KMS-11 (cell line): ENCODE data around the gene SLC12A7.

Experiments
- H2AFZ ChIP-seq: fragments of 200-600 bp; sonication (generic); 2 replicates; pipeline ENCODE4 v1.6.1; 2016; ENCODE audit warnings: antibody characterized with exemption, mixed run types, low read depth
- H3K27ac ChIP-seq: fragments of 200-600 bp; sonication (generic); 2 replicates; pipeline ENCODE4 v1.6.1; 2016; ENCODE audit warnings: mild to moderate bottlenecking, mixed run types
- H3K27me3 ChIP-seq: fragments of 200-600 bp; sonication (generic); 2 replicates; pipeline ENCODE4 v1.6.1; 2017; ENCODE audit warnings: mild to moderate bottlenecking, low read depth, mixed run types, moderate library complexity; ENCODE audit not compliant: insufficient read depth
- H3K36me3 ChIP-seq: fragments of 200-600 bp; sonication (generic); 2 replicates; pipeline ENCODE4 v1.6.1; 2017; ENCODE audit warnings: mild to moderate bottlenecking, mixed run types; ENCODE audit not compliant: insufficient read depth
- H3K4me1 ChIP-seq: fragments of 200-600 bp; sonication (generic); 2 replicates; pipeline ENCODE4 v1.6.1; 2016; ENCODE audit warnings: mild to moderate bottlenecking, low read depth, mixed run types; ENCODE audit not compliant: poor library complexity, severe bottlenecking
- H3K4me2 ChIP-seq: fragments of 200-600 bp; sonication (generic); 2 replicates; pipeline ENCODE4 v1.7.0; 2016; ENCODE audit warnings: mild to moderate bottlenecking, mixed run types
- H3K4me3 ChIP-seq: fragments of 200-600 bp; sonication (generic); IDR thresholded peaks from 2 replicates; pipeline ENCODE4 v1.6.1; 2017; ENCODE audit warnings: low read depth, low read length, mixed read lengths; ENCODE audit not compliant: insufficient read depth
- H3K79me2 ChIP-seq: fragments of 200-600 bp; sonication (generic); 2 replicates; pipeline ENCODE4 v1.6.1; 2016; ENCODE audit warnings: low read depth, mixed run types; ENCODE audit not compliant: insufficient read depth
- H3K9ac ChIP-seq: fragments of 200-600 bp; sonication (generic); 2 replicates; pipeline ENCODE4 v1.6.1; 2016; ENCODE audit warnings: mild to moderate bottlenecking, mixed run types
- H4K20me1 ChIP-seq: fragments of 200-600 bp; sonication (generic); 2 replicates; pipeline ENCODE4 v1.6.1; 2016; ENCODE audit warnings: mild to moderate bottlenecking, mixed run types; ENCODE audit not compliant: insufficient read depth
- TF ChIP-seq, protein P1 (sequence below): fragments of 200-600 bp; sonication (generic); conservative IDR thresholded peaks from 2 replicates; pipeline ENCODE4 v1.6.1; 2017; ENCODE audit warnings: low read depth, mild to moderate bottlenecking, antibody characterized with exemption, low read length, moderate library complexity, mixed read lengths

The SLC12A7 gene

GRCh38 chr5:1005904-1006655, 105.8 kb downstream of the SLC12A7 start:
- peaks cover 8% of the 10 kb centered on the region for H4K20me1 ChIP-seq
- H3K4me1 ChIP-seq, result peaks cover 72% of the 10 kb centered on the region
- no peak overlapping the region for H3K9ac ChIP-seq
- H3K4me2 ChIP-seq, result peak overlapping the region; percentile 90; the same call in 1 of the 2 replicates
- peaks cover 20% of the 10 kb centered on the region for H3K79me2 ChIP-seq
- H3K4me3 ChIP-seq, result no peak overlapping the region
- TF ChIP-seq, protein P1, sequence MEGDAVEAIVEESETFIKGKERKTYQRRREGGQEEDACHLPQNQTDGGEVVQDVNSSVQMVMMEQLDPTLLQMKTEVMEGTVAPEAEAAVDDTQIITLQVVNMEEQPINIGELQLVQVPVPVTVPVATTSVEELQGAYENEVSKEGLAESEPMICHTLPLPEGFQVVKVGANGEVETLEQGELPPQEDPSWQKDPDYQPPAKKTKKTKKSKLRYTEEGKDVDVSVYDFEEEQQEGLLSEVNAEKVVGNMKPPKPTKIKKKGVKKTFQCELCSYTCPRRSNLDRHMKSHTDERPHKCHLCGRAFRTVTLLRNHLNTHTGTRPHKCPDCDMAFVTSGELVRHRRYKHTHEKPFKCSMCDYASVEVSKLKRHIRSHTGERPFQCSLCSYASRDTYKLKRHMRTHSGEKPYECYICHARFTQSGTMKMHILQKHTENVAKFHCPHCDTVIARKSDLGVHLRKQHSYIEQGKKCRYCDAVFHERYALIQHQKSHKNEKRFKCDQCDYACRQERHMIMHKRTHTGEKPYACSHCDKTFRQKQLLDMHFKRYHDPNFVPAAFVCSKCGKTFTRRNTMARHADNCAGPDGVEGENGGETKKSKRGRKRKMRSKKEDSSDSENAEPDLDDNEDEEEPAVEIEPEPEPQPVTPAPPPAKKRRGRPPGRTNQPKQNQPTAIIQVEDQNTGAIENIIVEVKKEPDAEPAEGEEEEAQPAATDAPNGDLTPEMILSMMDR, result no peak
- H3K36me3 ChIP-seq, result no peaks in the 10 kb centered on the region
- H2AFZ ChIP-seq, result no peak overlapping the region
- H3K27ac ChIP-seq, result peak overlapping the region; percentile 28; the same call in 1 of the 2 replicates
- no peaks in the 10 kb centered on the region for H3K27me3 ChIP-seq

DNA sequence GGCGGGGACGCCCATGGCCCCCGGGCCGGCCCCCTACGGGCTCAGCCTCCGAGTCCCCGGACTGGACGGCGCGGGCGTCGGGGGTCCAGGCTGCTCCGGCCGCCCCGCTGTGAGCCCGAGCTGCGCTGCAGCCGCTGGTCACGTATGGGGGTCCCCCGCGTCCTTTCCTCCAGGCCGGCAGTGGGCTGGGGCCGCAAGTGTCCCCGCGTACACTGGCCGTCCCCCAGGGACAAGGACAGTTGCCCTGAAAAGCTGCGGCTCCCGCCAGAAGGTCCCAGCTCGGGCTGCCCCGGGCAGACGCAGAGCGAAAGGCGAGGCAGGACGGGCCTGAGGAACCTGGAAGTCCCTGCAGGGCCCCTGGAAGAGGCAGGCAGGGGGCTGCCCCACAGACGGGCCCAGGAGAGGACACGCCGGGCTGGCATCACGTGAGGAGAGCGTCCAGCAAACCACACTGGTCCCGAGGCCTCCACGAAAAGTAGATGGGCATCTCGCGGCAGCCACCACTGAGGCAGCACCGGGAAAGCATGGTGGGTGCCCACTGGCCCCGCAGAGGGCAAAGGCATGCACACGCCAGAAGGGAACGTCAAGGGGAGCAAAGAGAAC, 106.5 kb downstream of the SLC12A7 start:
- H3K4me1 ChIP-seq, result peaks cover 65% of the 10 kb centered on the region
- H3K4me2 ChIP-seq, result peak overlapping the region; percentile 90
- no peaks in the 10 kb centered on the region for H3K27me3 ChIP-seq
- peak overlapping the region; percentile 61; the same call in 1 of the 2 replicates for H3K27ac ChIP-seq
- H3K36me3 ChIP-seq, result no peaks in the 10 kb centered on the region
- peaks cover under 1% of the 10 kb centered on the region; the same call in 1 of the 2 replicates for H4K20me1 ChIP-seq
- no peak overlapping the region for H3K4me3 ChIP-seq
- H2AFZ ChIP-seq, result peak overlapping the region; percentile 55; the same call in 1 of the 2 replicates
- peak overlapping the region; percentile 69; the same call in 1 of the 2 replicates for H3K9ac ChIP-seq
- TF ChIP-seq, protein P1, result no peak
- peaks cover 13% of the 10 kb centered on the region for H3K79me2 ChIP-seq

DNA sequence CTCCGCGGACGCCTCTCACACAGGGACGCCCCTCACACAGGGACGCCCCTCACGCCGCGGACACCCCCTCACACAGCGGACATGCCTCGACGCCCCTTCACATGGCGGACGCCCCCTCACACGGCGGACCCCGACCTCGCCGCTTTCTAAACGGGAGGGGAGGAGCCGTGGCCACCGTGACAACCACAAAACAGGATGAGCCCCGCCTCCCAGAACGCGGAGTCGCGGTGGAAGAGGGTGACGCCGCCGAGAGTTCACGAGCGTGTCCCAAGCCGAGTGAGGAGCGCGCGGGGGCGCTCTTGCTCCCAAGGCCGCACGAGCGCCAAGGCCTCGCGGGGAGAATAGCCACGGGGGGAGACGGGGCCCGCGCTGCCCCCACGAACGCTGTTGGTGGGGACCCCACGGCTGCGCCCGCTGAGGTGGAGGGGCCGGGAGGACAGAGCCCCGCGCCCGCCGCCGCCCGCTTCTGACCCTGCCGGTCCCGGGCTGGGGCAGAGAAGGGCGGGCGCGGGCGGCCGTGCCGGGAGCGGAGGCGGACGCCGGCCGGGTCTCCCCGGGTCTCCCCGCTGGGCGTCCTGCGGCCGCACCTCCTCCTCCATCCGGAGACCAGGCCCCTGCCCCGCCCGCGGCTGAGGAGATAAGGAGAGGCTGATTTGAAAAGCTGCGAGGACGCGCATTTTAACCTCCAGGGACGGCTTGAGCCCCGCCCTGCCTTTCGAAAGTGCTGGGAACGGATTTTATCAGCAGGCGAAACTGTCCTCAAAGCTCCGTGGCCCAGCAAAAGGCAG, 107.2 kb downstream of the SLC12A7 start:
- TF ChIP-seq, protein P1, result peak; percentile 63
- no peaks in the 10 kb centered on the region for H3K27me3 ChIP-seq
- H2AFZ ChIP-seq, result peak overlapping the region; percentile 55
- no peaks in the 10 kb centered on the region for H4K20me1 ChIP-seq
- H3K36me3 ChIP-seq, result no peaks in the 10 kb centered on the region
- H3K79me2 ChIP-seq, result peaks cover 6% of the 10 kb centered on the region
- H3K27ac ChIP-seq, result peak overlapping the region; percentile 61
- no peak overlapping the region for H3K4me3 ChIP-seq
- peak overlapping the region; percentile 69 for H3K9ac ChIP-seq
- H3K4me2 ChIP-seq, result peak overlapping the region; percentile 90
- peaks cover 60% of the 10 kb centered on the region for H3K4me1 ChIP-seq

DNA sequence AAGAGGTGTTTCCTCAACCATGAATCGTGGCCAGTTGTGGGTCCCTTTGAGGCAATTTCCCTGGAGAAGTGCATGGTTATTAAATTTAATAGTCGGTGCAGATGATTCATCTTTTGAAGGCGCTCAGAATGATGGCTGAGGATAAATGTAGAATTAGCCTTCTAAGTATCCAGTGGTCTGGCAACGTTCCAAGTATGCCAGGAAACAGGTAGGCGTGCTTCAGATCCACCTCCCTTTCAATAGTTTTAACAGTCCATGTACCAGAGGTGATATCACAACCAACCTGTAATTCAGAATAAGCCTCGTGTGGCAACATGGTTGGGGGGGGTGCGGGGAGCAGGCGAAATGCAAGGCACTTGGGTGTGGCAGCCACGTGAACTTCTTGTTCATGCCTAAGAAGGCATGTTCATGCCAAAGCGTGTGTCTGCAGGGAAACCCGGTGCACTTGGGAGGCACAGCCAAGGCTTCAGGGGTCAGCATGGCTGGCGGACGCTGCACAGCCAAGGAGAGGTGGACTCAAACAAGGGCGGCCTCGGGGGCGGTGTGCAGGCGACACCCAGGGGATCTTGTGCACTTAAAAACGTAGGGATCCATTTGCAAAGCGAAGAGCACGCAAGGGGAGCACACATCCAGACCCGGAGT, 108.4 kb downstream of the SLC12A7 start:
- Histone ChIP-seq H3K36me3 (no peaks in the 10 kb centered on the region), H3K27me3 (no peaks in the 10 kb centered on the region), H3K4me2 (peak overlapping the region; percentile 90), H4K20me1 (no peaks in the 10 kb centered on the region), H2AFZ (no peak overlapping the region), H3K79me2 (no peaks in the 10 kb centered on the region), H3K27ac (no peak overlapping the region), H3K4me3 (no peak overlapping the region), H3K9ac (no peak overlapping the region), H3K4me1 (peaks cover 59% of the 10 kb centered on the region)
- TF ChIP-seq, protein P1, result no peak
